HG03571 (cell line): ENCODE results near the gene TLL2.

Source experiments
- ATAC-seq: cut with Tn5 transposase; IDR thresholded peaks from one replicate; pipeline ENCODE4 v1.9.1; 2021; ENCODE audit not compliant: unreplicated experiment

TLL2 gene

GRCh38 chr10:96468845-96469244 lies 44.9 kb downstream of the TLL2 start:
- ATAC-seq = no peak

- no peak for ATAC-seq
Measured at GRCh38 chr10:96465599-96465998, 48.1 kb downstream of the TLL2 start.

GRCh38 chr10:96463562-96463961 lies 50.2 kb downstream of the TLL2 start:
- ATAC-seq = no peak

DNA sequence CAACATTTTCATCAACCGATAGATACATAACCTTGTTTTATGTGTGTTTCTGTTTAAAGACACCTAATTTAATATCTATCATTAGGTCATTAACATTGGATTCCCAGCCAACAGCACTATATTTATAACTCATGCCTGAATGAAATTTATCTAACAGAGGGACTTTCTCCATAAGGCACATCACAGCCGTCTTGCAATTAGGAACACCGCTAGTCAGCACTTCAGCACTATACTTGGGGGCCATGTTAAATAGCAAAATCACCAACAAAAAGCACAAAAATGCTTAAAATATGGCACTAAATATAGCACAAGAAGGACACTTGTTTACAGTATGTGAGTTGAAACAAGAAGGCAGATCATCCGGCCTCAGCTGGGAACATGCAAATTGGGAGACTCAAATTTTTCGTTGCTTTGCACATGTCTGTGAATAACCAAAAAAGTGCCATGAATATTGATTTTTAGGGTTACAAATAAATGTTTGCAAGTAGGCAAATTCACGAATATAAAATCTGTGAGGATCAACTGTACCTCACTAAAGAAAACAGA lies 51.0 kb downstream of the TLL2 start:
- no peak for ATAC-seq

GRCh38 chr10:96460316-96460715 lies 53.4 kb downstream of the TLL2 start:
- ATAC-seq = no peak

DNA sequence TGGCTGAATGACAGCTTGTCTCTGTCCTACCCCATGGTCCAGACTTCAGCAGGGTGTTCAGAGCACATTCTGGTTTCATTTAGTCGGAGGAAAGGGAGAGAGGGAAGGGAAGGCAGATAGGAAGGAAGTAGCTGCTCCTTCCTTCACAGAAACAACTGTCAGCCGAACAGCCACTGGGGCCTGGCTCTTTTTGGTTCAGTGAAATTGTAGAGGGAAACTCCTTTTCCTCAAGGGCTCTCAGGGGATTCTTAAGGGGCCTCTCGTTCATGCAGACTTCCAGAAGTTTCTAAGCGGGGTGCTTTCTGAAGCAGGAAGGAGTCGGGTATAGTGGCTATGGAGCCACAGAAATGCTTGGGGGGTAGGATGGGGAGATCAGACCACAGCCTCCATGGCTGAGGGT lies 56.4 kb downstream of the TLL2 start:
- ATAC-seq = no peak

GRCh38 chr10:96456296-96456840 lies 57.4 kb downstream of the TLL2 start:
- no peak for ATAC-seq

GRCh38 chr10:96453856-96454583 lies 59.7 kb downstream of the TLL2 start:
- ATAC-seq = no peak

- no peak for ATAC-seq
Measured at GRCh38 chr10:96452494-96453153, 61.1 kb downstream of the TLL2 start.

DNA sequence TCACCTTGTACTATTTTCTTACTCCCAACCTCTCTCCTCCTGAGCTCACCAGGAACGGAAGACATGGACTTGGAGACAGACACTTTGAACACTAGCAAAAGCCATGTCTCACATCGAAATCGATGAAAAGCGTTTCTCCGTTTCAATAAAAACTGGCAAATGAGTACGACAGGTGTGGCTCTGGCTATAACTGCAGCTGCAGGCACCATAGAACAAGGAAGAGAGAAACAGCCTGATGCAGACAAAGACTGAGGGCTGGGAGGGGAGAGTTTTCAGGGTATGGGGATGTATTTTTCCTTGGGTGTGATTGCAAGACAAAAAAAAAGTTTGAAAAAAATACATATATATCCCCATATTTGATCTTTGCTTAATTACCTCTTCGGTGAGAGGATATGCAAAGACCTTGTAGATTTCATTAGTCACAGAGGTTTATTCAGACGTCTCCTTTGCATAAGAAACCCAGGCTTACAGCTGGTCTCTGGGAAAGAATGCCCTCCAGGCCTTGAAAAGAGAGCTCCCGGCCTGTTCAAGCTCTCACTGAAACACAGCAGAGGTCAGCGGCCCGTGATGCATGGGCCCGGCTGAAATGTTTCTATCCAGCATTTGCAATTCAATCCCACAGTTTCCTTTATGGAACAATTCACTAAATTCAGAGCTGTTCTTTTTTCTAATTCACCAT lies 63.1 kb downstream of the TLL2 start:
- no peak for ATAC-seq

- ATAC-seq = no peak
Measured at GRCh38 chr10:96448558-96448957, 65.2 kb downstream of the TLL2 start.

GRCh38 chr10:96448021-96448457 lies 65.7 kb downstream of the TLL2 start:
- no peak for ATAC-seq

DNA sequence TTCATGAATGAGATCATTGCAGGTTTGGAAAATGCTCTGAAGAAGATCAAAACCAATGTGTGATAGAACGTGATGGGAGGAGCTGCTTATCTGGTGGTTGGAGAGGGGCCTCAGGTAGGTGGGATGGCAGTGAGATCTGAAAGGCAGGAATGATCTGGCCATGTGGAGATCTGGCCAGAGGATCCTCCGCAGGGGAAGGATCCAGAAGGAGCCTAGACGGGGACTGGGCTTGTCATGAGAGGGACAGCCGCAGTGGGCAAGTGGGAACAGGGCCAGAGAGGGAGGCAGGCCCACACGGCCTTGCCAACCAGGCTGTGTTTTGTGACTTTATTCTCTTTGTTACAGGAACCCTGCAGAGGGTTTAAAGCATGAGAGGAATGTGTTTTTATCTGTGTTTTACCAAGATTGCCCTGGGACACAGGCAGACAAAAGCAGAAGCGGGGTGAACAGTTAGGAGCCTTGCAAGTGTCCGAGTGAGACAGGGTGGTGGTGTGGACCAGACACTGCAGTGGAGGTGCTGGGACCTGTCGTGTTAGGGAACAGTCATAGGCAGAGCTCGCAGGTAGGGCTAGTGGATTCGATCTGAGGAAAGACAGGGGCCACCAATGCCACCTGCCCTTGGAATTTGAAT lies 66.6 kb downstream of the TLL2 start:
- ATAC-seq = no peak

DNA sequence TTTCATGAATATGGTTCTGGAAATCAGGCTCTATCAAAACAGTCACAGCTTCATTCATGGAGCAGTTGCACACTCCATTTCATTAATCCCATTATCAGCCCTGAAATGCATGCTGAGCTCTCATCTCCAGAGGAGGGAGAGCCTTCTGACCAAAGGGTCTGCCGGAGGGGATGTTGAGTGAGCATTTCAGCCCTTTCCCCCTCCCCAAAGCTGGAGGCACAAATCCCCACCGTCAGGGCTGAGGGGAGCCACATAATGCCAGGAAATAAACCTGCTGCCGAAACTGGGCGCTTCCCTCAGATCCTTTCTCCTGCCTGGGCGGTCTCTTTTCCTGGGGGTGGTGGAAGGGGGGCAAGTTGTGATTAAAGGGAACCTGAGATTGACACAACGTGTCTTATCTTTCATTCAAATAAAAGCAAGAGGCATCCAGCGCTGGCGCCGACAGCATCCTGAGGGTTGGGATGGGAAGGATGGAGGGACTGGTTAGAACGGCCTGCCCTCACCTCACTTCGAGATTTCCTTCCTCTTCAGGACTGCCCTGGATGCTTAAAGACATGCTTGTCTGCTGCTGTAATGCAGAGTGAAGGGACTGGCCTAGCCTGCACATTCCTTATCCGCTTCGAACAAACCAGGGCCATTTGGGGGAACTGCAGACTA lies 71.6 kb downstream of the TLL2 start:
- ATAC-seq = no peak

- no peak for ATAC-seq
Measured at GRCh38 chr10:96441322-96441885, 72.3 kb downstream of the TLL2 start.

DNA sequence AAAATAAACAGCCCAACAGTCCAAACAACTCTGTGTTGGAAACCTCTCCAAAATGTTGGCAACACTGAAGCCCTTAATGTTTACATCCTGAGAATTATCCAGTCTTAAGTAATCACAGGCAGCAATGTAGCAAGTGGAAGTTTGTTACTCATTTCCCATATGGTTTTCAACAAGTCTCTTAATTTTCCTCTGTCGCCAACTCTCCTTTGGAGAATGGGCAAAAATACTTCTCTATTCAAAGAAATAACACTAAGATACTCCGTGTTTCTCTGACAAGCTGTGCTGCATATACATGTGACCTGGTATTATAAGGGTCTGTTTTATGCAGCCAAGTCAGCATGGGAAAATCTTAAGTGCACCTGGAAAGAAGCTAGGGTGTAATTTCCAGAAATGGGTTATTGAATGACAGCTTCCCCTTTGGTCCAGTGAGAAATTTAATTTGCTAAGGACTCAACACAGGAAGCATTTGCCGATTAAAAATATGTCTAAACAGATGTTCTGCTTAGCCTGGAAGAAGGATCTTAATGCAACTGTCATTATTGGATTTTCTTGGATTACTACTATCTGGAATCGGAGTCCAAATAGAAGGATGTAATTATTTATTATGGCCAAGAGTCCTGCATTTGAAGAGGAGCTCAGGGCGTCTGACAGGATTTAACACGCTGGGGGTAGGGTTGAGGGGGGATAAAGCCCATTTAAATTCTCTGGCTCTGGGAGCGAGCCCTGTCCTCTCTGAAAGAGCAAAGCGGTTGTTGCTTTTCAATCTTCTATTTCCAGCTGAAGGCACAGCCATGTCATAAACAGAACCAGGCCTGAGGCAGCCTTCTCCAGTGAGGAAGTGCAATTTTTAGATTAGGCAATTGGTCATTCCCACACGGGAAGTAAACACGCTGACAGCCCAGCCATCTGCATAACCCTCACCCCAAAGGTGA lies 73.1 kb downstream of the TLL2 start:
- ATAC-seq = no peak

DNA sequence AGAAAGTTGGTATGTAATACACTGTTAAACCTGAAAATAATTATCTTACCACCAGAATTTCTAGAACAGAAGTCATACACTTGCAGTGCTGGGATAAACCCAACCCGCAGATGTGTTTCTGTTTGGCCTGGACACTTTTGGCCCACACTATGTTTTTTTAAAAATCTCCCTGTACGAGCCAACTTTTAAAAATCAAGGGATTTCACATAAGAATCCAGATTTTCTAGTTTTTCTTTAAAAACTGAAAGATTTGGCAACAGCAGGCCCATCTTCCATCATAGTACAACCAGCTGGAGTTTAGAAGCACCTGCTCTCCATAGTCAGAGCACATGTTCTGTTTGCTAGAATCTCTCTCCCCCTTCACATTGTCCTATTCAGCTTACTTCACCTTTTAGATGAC lies 74.0 kb downstream of the TLL2 start:
- ATAC-seq = no peak

- no peak for ATAC-seq
Measured at GRCh38 chr10:96436035-96436434, 77.7 kb downstream of the TLL2 start.
